Heart left ventricle (tissue), 13 donors: ENCODE results near the gene CLCA2.

Experiments used
- POLR2A ChIP-seq, 2 donors: fragments of 450-650 bp; IDR thresholded peaks; one replicate each; pipeline ENCODE4 v1.6.1; 2017; ENCODE audit warnings: antibody characterized with exemption in 2 of 2, mild to moderate bottlenecking in 2 of 2, moderate library complexity in 2 of 2
- TF ChIP-seq, protein P1 (sequence below), 12 donors: fragments of 200-600 bp; sonication (generic) in 4 of 12; IDR thresholded peaks; one replicate each; pipeline versions ENCODE4 v1.5.0 to v1.8.0; 2018 to 2022; ENCODE audit warnings: antibody characterized with exemption in 12 of 12, mild to moderate bottlenecking in 5 of 12
- donor health status: ischemic (EF 13 %, LVEDD 7.1; RV severe dilation, severe dysfunction).
- donor health status: DM: no; HTN: yes; CAD: no.
- donor health status: DM: no; HTN: no; CAD: no.
- donor health status: ischemic (EF 25% LVEDD 6.9; RV normal size, moderate dysfunction).
- donor health status: ischemic (EF 25% LVEDD 5.7; RV mildly dilated, moderate dysfunction).
- donor health status: ischemic (EF 35%, LVEDD 5.7; RV mildly dilated, moderate dysfunction).
- donor health status: nonischemic (EF 11% LVEDD 7.7; RV severe dilation, severe dysfunction).
- donor health status: DM: yes; HTN: yes; CAD: no.
- donor health status: PGD.
- donor health status: ischemic (EF 29% LVEDD 5.4; RV normal size, mild dysfunction).
- donor health status: nonischemic (EF 23%, LVEDD 6.1; RV moderate dilation, normal function).

DNA sequence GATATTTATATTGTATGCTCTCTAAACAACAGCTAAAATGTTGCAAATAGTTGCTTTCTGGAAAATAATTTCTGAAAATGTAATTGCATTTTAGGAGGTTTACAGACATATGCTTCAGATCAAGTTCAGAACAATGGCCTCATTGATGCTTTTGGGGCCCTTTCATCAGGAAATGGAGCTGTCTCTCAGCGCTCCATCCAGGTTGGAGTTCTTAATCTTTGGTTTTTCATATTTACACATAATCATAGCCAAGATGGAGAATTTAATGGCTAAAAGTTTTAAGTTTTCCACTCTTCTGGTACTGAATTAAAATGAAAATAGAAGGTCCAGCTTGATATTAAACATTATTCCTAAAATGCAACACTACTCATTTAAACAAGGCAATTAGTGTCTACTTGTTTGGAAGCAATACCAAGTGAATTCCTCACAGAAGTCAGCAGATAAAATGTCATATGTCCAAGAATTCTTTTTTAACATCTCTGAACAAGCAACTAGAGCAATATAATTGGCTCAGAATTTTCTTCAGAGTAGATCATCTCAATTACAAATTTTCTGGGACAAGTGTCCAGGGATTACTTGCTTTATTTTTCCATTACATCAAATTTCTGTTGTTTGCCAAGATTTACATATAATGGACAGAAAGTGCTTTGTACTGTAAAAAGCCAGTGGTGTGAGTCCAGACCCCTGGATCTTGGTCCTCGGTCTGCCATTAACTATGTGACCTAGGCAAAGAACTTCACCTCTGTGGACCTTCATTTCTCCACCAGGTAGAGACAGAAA is 67.4 kb downstream of the CLCA2 start:
- TF ChIP-seq, protein P1, sequence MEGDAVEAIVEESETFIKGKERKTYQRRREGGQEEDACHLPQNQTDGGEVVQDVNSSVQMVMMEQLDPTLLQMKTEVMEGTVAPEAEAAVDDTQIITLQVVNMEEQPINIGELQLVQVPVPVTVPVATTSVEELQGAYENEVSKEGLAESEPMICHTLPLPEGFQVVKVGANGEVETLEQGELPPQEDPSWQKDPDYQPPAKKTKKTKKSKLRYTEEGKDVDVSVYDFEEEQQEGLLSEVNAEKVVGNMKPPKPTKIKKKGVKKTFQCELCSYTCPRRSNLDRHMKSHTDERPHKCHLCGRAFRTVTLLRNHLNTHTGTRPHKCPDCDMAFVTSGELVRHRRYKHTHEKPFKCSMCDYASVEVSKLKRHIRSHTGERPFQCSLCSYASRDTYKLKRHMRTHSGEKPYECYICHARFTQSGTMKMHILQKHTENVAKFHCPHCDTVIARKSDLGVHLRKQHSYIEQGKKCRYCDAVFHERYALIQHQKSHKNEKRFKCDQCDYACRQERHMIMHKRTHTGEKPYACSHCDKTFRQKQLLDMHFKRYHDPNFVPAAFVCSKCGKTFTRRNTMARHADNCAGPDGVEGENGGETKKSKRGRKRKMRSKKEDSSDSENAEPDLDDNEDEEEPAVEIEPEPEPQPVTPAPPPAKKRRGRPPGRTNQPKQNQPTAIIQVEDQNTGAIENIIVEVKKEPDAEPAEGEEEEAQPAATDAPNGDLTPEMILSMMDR (IDR thresholded peaks at IDR 0.05) = no peak
- TF ChIP-seq POLR2A (IDR thresholded peaks at IDR 0.05) = no peak
